Mammary epithelial cell (primary cell): ENCODE measurements around the gene TBC1D22A.

Experiments used
- CTCF ChIP-seq, 2 donors: IDR thresholded peaks in 1 of 2; conservative IDR thresholded peaks in 1 of 2; 2 replicates each; pipeline ENCODE4 v1.5.1; 2011 to 2012; ENCODE audit warnings: inconsistent platforms in 2 of 2, low read length in 2 of 2, mild to moderate bottlenecking in 2 of 2, control low read depth in 1 of 2, low read depth in 1 of 2; ENCODE audit not compliant: insufficient read depth in 1 of 2; ENCODE audit errors: extremely low read depth in 1 of 2
- EZH2 ChIP-seq: IDR thresholded peaks from 2 replicates; pipeline ENCODE4 v1.6.1; 2012; ENCODE audit warnings: low read length, inconsistent platforms, borderline replicate concordance

- no peak for TF ChIP-seq CTCF (conservative IDR thresholded peaks at IDR 0.05 in 1 of 2, IDR thresholded peaks at IDR 0.05 in 1 of 2; ENCODE audit: extremely low read depth in 1 of 2, insufficient read depth in 1 of 2, low read depth in 1 of 2, low read length in 2 of 2)
- no peak for TF ChIP-seq EZH2
Observed at GRCh38 chr22:46902436-46902835, 140.0 kb downstream of the TBC1D22A start.
